HG03520 (cell line): ENCODE results near the gene MBNL2.

Experiments
- ATAC-seq: cut with Tn5 transposase; IDR thresholded peaks from one replicate; pipeline ENCODE4 v1.9.1; 2021; ENCODE audit warnings: mild to moderate bottlenecking, moderate library complexity; ENCODE audit not compliant: unreplicated experiment

MBNL2 gene

DNA sequence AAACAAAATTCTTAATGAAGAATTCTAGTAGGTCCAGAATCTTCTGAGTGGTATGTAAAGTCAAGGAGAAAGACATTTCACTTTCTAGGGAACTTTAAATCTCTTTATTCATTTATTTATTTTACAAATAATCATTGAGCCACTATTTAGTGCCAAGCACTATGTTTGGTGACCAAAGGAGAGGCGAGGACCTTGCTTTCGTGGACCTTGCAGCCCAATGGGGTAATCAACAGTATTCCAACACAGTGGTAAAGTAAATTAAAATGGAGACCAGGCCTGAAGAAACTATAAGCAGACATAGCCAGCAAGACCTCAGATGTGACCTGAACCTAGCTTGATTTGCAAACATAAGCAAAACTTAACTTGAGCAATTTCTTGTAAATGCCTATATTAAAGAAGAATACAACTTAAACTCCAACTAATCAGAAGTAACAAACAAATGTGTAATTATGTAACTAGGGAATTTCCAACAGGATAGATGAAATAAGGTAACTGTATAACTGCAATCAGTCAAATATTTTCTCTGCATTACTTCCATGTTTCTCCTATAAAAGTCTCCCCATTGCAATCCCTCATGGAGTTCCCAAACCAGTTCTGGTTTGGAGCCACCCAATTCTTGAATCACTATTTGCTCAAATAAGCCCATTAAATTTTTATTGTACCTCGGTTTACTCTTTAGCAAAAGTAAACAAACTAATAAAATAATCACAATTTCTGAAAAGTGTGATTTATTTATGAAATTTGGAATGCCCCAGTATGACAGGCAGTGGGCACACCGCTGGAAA lies 67.6 kb downstream of the MBNL2 start:
- ATAC-seq: no peak

DNA sequence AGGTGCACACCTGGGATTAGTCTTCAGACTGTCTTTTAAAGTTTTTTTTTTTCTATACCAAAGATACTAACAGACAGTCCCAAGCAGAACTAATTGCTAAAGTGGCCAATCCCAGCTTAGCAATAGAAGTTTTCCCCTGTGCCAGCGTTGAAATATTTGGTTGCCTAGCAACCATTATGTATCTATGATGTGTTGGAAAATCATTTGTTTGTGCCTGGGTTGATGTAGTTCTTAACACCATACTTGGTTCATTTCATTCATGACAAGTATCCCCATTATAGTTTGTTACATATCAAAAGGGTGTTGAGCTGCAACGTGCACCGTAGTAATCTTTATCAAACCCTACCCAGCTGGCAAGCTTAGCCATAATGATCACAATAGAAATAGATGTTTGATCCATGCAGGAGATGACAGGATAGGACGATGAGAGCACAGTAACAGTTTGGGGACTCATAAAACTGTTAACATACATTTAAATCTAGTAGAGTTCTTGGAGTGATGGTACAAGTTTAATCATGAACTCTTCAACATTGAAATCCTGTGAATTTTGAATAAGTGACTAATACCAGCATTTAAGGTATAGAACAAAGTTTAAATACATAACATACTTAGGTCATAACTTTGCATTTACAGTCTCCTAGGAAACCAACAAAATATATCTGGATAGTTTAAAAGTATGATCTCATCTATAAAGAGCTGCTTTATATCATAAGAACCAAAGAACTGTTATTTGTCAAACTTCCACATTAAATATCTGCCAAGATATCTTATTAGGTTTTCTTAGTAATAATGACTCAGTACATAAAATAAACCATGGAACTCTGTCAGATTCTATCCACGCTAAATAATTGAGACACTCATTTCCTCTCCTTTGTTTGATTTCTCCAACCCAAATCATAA lies 73.4 kb downstream of the MBNL2 start:
- no peak for ATAC-seq

GRCh38 chr13:97296740-97297139 lies 74.6 kb downstream of the MBNL2 start:
- no peak for ATAC-seq

GRCh38 chr13:97298816-97299215 lies 76.7 kb downstream of the MBNL2 start:
- no peak for ATAC-seq

GRCh38 chr13:97300871-97301270 lies 78.7 kb downstream of the MBNL2 start:
- ATAC-seq: no peak

DNA sequence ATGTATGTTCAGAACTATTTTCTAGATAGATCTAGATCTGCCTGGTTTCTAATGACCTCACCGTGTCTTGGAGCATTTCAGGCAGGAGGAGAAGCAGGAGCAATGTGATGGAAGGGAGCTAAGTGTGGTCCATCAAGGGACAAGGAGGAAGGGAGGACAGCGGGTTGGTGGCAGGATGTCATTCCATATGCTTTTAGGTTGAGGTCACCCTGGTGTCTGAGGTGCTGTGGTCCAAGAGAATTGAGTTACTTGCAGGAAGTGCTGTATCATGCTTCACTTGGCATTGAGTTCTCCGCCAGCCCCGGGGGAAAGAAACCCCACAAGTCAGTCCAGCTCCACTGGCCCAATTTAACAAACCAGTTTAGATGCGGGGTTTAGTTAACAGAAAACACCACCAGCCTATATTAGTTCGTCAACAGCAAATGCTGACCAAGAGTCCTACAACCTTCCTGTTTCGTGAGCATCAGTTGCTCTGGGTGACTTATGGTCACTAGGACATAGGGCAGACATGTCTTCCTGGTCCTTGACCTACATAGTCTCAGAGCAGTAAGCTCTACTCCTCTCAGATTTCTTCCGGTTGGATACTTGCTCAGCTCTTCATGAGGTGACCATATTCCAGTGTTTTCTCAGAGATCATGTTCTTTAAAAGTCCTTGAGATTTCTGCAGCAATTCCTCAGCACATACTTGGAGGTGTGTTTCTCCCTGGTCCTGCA lies 79.4 kb downstream of the MBNL2 start:
- no peak for ATAC-seq

DNA sequence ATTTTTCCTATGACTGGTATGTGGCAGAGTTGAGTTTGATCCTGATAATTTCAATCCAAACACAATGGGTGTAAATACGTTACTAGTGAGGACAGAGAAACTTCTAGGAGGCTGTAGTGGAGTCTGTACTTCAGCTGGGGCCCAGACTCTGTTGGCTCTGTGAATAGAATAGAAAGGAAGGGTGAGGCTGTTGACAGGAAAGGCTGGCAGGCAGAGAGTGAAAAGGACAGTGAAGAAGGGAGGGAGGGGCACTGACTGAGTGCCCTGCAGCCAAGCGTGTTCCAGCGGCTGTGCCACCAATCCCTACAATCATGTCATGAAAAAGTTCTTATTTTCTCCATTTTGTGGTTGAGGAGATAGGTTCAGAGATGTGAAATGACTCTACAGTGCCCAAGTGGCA lies 80.5 kb downstream of the MBNL2 start:
- ATAC-seq: no peak

DNA sequence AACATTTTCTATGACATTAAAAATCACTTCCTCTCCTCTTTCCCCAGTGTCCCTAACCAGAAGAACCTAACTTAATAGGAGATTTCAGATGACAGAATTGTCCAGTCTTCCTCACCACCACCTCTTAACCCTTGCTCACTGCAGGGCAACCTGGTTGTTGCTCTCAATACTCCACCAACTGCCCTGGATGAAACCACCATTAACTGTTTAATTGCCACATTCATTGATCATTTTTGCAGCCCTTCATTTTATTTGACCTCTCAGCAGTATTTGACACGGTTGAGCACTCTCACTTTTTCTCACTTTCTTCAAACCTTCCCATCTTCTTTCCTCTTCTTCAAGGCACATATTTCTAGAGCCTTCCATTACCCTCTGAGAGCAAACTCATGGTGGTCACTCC lies 84.0 kb downstream of the MBNL2 start:
- ATAC-seq: no peak

- no peak for ATAC-seq
These were observed 84.5 kb downstream of the MBNL2 start for GRCh38 chr13:97306645-97307044.

- ATAC-seq: no peak
These were observed 85.2 kb downstream of the MBNL2 start for GRCh38 chr13:97307118-97307881.

DNA sequence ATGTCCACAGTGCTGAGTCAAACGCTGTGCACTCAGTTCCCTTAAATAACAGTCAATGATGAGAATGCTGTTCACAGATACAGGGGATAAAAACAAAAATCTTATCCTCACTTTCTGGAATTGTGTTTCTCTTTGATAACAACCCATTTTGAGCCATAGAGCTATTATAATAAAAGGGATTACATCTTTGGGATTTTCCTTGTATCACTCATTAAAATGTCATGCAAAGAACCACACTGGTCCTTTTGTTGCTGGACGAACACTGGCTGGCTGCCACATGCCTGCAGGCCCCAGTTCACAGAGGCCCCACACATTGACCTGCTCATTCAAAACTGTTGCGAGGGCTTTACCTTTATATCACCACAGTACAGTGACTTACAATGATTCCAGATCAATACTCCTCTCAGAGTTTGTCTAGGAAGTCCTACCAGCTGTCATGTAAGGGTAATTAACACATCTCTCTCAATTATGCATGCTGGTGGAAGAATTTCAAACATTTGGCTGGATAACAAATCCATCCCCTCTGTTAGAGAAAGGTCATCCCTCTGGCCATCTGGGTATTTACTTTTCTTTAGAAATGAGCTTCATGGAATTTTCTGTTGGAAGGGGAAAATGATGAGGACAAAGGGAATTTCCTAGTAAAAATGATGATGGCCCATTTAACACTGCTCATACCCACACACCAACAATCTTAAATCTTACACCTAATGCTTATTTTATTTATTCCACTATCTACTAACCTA lies 85.9 kb downstream of the MBNL2 start:
- ATAC-seq: no peak

DNA sequence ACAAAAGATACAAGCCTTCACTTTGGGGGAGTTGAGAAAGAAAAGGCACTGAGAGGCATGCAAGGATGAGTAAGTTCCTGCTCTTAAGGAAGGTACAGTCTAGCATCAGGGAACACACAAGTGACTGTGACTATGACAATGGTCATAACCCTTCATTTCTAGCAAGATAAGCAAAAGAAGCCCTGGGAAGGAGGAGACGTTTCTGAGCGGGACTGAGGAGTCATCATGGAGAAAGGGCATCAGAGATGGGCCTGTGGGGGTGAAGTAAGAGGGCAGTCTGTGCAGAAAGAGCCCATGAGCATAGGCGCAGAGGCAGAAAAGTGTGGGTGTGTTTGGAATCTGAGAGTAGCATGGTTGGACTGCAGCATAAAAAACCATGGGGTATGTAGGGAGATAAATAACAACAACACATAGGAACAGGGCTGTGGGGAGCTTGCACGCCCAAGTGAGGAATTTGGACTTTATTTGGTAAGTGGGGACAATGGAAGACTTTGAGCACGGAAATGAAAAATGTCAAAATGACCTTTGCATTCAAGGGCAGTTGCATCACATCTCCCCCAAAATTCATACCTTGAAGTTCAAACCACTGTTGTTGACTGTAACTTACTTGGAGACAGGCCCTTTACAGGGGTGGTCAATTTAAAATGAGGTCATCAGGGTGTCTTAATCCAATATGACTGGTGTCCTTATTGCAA lies 86.7 kb downstream of the MBNL2 start:
- ATAC-seq: no peak

DNA sequence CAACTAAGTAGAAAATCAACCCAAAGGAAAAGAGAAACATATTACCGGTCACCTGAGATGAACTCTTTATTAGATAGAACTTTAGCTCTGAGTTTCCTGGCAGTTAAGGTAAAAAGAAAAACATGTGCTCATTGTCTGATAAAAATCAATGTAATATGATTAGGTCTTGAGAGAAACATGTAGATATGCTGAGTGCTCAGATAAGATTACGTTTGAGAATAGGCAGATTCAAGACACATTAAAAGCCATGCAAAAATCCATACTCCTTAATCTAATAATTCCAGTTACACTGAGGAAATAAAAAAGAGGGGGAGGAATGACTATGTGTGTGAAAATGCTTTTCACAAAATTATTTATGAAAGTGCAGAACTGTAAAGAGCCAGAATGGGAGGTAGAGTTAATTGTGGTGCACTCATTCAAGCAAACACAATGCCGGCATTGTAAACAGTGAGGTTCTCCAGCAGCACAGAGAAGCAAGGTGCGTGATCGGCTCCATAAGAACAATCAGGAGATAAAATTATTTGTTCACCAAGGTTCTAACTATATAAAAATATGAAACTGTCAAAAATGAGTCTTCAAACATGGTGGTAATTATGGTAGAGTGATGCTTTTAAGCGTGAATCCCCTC lies 88.8 kb downstream of the MBNL2 start:
- ATAC-seq: no peak

- ATAC-seq: no peak
These were observed 89.8 kb downstream of the MBNL2 start for GRCh38 chr13:97311956-97312355.

DNA sequence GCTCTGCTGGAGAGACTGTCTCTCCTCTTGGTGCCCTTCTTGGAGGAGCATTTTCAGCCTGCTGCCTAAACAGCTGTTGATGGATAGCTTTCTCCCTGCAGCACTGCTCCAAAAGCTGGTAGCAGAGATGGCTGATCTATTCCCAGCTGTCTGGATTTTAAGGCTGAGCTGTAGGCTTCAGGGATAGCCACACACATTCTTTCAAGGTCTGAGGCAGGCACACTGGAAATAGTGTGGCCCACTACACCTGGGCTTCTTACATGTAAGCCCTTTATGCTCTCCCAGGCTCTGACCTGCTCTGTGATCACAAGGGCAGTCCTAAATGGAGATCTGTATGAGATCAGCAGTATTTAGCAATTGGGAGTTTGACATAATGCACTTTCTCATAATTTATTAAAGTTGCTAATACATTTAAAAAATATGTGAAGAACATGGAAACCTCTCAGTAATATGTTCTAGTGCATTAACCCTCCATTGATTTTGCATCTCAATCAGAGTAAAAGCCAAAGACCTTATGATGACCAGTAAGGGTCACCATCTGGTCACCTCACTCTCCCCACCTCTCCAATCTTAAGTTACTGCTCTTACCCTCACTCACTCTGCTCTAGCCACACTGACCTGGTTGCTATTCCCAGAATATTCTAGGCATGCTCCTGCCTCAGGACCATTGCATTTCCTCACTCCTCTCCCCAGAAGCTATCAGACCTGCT lies 91.6 kb downstream of the MBNL2 start:
- no peak for ATAC-seq

DNA sequence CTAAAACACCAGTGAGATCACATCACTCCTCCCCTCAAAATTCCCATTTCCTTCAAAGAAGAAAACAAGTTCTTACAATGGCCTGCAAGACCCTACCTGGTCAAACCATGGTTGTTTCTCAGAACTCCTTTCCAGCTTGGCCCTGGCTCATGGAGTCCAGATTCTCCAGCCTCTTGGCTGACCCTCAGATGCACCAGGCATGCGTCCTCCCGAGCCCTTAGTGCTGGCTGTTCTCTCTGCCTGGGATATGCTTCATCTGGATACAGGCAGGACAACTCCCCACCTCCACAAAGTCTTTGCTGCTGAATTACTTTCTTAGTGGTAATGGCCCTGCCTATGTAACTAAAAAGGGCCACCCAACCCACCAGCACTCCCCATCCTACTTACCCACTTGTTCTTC lies 94.3 kb downstream of the MBNL2 start:
- ATAC-seq: no peak

GRCh38 chr13:97317933-97318332 lies 95.8 kb downstream of the MBNL2 start:
- no peak for ATAC-seq

DNA sequence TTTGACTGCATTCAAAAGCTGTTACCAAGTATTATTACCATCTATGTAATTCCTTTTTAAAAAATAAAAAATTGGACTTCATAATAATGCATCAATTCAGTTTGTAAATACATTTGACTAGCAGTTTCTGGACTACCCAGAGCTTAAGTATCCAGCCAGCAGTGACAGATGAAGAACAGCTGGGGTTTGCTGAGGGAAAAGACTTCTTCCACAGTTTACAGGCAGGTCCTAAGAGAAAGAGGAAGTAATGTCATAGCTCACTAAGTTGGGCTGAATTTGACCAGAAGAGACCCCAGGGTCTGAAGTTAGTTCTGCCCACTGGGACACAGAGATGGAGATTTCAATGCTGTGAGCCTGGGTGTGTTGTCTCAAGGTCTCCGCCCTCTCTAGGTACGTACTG lies 96.4 kb downstream of the MBNL2 start:
- ATAC-seq: no peak
